Transverse colon (tissue), 4 donors: ENCODE results near the gene RHOBTB3. TPM values are rescaled to one million over a fixed set of nuclear protein-coding genes. Genes with fewer than 3 reads are reported as not detected.

Source experiments
- DNase-seq: peaks from one replicate; pipeline ENCODE4 v3.0.0-alpha.2; 2019
- H3K27ac ChIP-seq, 4 donors: fragments of 200-600 bp; sonication (generic); 2 replicates each; pipeline ENCODE4 v1.5.1; 2016 to 2018; ENCODE audit warnings: inconsistent platforms in 4 of 4
- H3K27me3 ChIP-seq: fragments of 200-600 bp; sonication (generic); 2 replicates; pipeline ENCODE4 v1.5.1; 2017; ENCODE audit warnings: inconsistent platforms
- H3K36me3 ChIP-seq, 4 donors: fragments of 200-600 bp; sonication (generic); 2 replicates each; pipeline ENCODE4 v1.5.1; 2017 to 2019; ENCODE audit warnings: inconsistent platforms in 4 of 4
- H3K4me1 ChIP-seq, 4 donors: fragments of 200-600 bp; sonication (generic); 2 replicates each; pipeline ENCODE4 v1.5.1; 2017 to 2020; ENCODE audit warnings: inconsistent platforms in 4 of 4
- H3K4me3 ChIP-seq, 4 donors: fragments of 200-600 bp; sonication (generic); 1 replicate in 1 of 4; 2 replicates in 3 of 4; pipeline versions ENCODE4 v1.5.1 to v1.6.1; 2017 to 2019; ENCODE audit warnings: inconsistent platforms in 4 of 4
- H3K9me3 ChIP-seq, 2 donors: fragments of 200-600 bp; sonication (generic); 2 replicates each; pipeline ENCODE4 v1.5.1; 2017 to 2019; ENCODE audit warnings: inconsistent platforms in 2 of 2
- CTCF ChIP-seq, 5 experiments: fragments of 200-600 bp in 3 of 5; fragments of 450-650 bp in 2 of 5; sonication (generic) in 3 of 5; IDR thresholded peaks; 1 replicate in 2 of 5; 2 replicates in 3 of 5; pipeline ENCODE4 v1.5.1; 2016 to 2017; ENCODE audit warnings: antibody characterized with exemption in 5 of 5, inconsistent platforms in 3 of 5, mild to moderate bottlenecking in 2 of 5, moderate library complexity in 1 of 5
- EP300 ChIP-seq: sonication (generic); formaldehyde crosslinking; IDR thresholded peaks from one replicate; pipeline ENCODE4 v1.6.1; 2017; ENCODE audit warnings: antibody characterized with exemption, low read depth
- POLR2A ChIP-seq: fragments of 450-650 bp; IDR thresholded peaks from one replicate; pipeline ENCODE4 v1.6.1; 2016; ENCODE audit warnings: antibody characterized with exemption, mild to moderate bottlenecking, moderate library complexity
- POLR2AphosphoS5 ChIP-seq, 3 donors: sonication (generic); formaldehyde crosslinking; IDR thresholded peaks; one replicate each; pipeline ENCODE4 v1.6.1; 2016; ENCODE audit warnings: antibody characterized with exemption in 3 of 3
- WGBS, 2 donors: methylation state at CpG; one replicate each; pipeline ENCODE4 v1.1.5; 2018; ENCODE audit warnings: low coverage in 1 of 2; 5-methylcytosine and 5-hydroxymethylcytosine counted together
- in situ Hi-C, 4 donors: fragments of 200-750 bp; cut with MboI; loops; one replicate each; pipeline versions ENCODE4 v1.15.0 to v1.15.1; 2017; ENCODE audit warnings: low sequenced_read_pairs in 3 of 4, low pct_ligation_motif_present in 1 of 4, low pct_unique_long_range_greater_than_20kb in 1 of 4
- intact Hi-C: fragments of 100-400 bp; cut with DNase I; formaldehyde crosslinking; loops from one replicate; pipeline ENCODE4 v1.15.1; 2023; ENCODE audit warnings: low total_unique reads
- total RNA-seq, 4 donors: library from RNA; depleted of rRNA; stranded (reverse); fragments of >200 nt; gene quantifications; one replicate each; pipeline ENCODE4 v1.1.0, GENCODE V29; 2016

RHOBTB3 gene
- total RNA-seq, 4 donors from 2014 or later, result 53.0 to 143 (median 84.2) TPM

GRCh38 chr5:95721582-95722295 is 9.4 kb upstream of the RHOBTB3 start:
- H3K9me3 ChIP-seq, result no peaks in the 10 kb centered on the region
- peak overlapping the region in 1 of 4 donors; percentile 37 for H3K27ac ChIP-seq
- no peaks in the 10 kb centered on the region for H3K27me3 ChIP-seq
- H3K36me3 ChIP-seq, result no peaks in the 10 kb centered on the region
- DNase-seq, result no peak
- in situ Hi-C loops (loop anchor here in 1 of 4 donors (10.0 kb wide), 1 partner anchor 57 kb away; no protein-coding TSS in a partner anchor), intact Hi-C loops (no loop called here)
- WGBS, 2 donors, result 29 to 43% methylated on average over 1 of the region's 1 CpG
- TF ChIP-seq POLR2A (no peak), POLR2AphosphoS5 (IDR thresholded peaks at IDR 0.05) (no peak), EP300 (no peak), CTCF (IDR thresholded peaks at IDR 0.05) (no peak)
- peaks cover 0 to 51% (median 11%) of the 10 kb centered on the region in 4 donors for H3K4me1 ChIP-seq
- no peak overlapping the region for H3K4me3 ChIP-seq

GRCh38 chr5:95723632-95724369 is 7.3 kb upstream of the RHOBTB3 start:
- Histone ChIP-seq H3K36me3 (no peaks in the 10 kb centered on the region), H3K9me3 (no peaks in the 10 kb centered on the region), H3K4me1 (peaks cover 4 to 60% (median 15%) of the 10 kb centered on the region in 4 donors), H3K4me3 (no peak overlapping the region), H3K27ac (peak overlapping the region; percentile 14 to 95 (median 72)), H3K27me3 (no peaks in the 10 kb centered on the region)
- in situ Hi-C loops, result loop anchor here in 1 of 4 donors (10.0 kb wide), 1 partner anchor 59 kb away; no protein-coding TSS in a partner anchor
- 59 to 70% methylated on average over 4 to 5 of the region's 5 CpGs for WGBS, 2 donors
- intact Hi-C loops, result no loop called here
- DNase-seq, result no peak
- TF ChIP-seq POLR2A (no peak), POLR2AphosphoS5 (IDR thresholded peaks at IDR 0.05) (no peak), CTCF (IDR thresholded peaks at IDR 0.05) (no peak), EP300 (no peak)

GRCh38 chr5:95725071-95725820 is 5.9 kb upstream of the RHOBTB3 start:
- no peak for DNase-seq
- H3K9me3 ChIP-seq, result no peaks in the 10 kb centered on the region
- peak overlapping the region; percentile 47 to 95 (median 71) for H3K27ac ChIP-seq
- intact Hi-C loops, result no loop called here
- H3K4me3 ChIP-seq, result no peak overlapping the region
- WGBS, 2 donors, result 60 to 67% methylated on average over 5 of the region's 5 CpGs
- TF ChIP-seq POLR2A (no peak), EP300 (no peak), CTCF (IDR thresholded peaks at IDR 0.05) (no peak), POLR2AphosphoS5 (IDR thresholded peaks at IDR 0.05) (no peak)
- H3K4me1 ChIP-seq, result peaks cover 4 to 67% (median 19%) of the 10 kb centered on the region in 4 donors
- H3K36me3 ChIP-seq, result no peaks in the 10 kb centered on the region
- in situ Hi-C loops, result loop anchor here in 1 of 4 donors (10.0 kb wide), 1 partner anchor 60 kb away; no protein-coding TSS in a partner anchor
- H3K27me3 ChIP-seq, result no peaks in the 10 kb centered on the region
